HCT116 (cell line): ENCODE results near the gene CIRBP.

ENCODE experiments used
- EZH2 ChIP-seq: fragments of 200-600 bp; sonication (generic); IDR thresholded peaks from 2 replicates; pipeline ENCODE4 v1.6.1; 2017; ENCODE audit warnings: antibody characterized with exemption, mixed run types
- POLR2A ChIP-seq: IDR thresholded peaks from 2 replicates; pipeline ENCODE4 v1.7.0; 2011; ENCODE audit warnings: borderline replicate concordance; ENCODE audit not compliant: insufficient read depth, insufficient read length; ENCODE audit errors: extremely low read depth
- POLR2AphosphoS5 ChIP-seq: IDR thresholded peaks from 2 replicates; pipeline ENCODE4 v1.6.1; 2011; ENCODE audit warnings: mild to moderate bottlenecking, low read depth, low read length, moderate library complexity
- SP1 ChIP-seq: IDR thresholded peaks from 2 replicates; pipeline ENCODE4 v1.6.1; 2012; ENCODE audit warnings: low read depth
- TF ChIP-seq, protein P1 (sequence below), 3 experiments: fragments of 200-600 bp in 1 of 3; sonication (generic) in 1 of 3; IDR thresholded peaks in 2 of 3; conservative IDR thresholded peaks in 1 of 3; 2 replicates each; pipeline ENCODE4 v1.5.1; 2012 to 2017; ENCODE audit warnings: low read depth in 2 of 3, low read length in 2 of 3, antibody characterized with exemption in 1 of 3, borderline replicate concordance in 1 of 3, control low read depth in 1 of 3, mild to moderate bottlenecking in 1 of 3, mixed read lengths in 1 of 3, mixed run types in 1 of 3, moderate library complexity in 1 of 3; ENCODE audit not compliant: insufficient read depth in 1 of 3

- TF ChIP-seq, protein P1, sequence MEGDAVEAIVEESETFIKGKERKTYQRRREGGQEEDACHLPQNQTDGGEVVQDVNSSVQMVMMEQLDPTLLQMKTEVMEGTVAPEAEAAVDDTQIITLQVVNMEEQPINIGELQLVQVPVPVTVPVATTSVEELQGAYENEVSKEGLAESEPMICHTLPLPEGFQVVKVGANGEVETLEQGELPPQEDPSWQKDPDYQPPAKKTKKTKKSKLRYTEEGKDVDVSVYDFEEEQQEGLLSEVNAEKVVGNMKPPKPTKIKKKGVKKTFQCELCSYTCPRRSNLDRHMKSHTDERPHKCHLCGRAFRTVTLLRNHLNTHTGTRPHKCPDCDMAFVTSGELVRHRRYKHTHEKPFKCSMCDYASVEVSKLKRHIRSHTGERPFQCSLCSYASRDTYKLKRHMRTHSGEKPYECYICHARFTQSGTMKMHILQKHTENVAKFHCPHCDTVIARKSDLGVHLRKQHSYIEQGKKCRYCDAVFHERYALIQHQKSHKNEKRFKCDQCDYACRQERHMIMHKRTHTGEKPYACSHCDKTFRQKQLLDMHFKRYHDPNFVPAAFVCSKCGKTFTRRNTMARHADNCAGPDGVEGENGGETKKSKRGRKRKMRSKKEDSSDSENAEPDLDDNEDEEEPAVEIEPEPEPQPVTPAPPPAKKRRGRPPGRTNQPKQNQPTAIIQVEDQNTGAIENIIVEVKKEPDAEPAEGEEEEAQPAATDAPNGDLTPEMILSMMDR (IDR thresholded peaks at IDR 0.05 in 2 of 3, conservative IDR thresholded peaks at IDR 0.05 in 1 of 3; ENCODE audit: borderline replicate concordance in 1 of 3, insufficient read depth in 1 of 3, low read depth in 2 of 3, low read length in 2 of 3), result peak in 1 of 3 experiments; percentile 36; a peak in 3 of 6 replicates
- TF ChIP-seq POLR2A (no peak), EZH2 (no peak), SP1 (no peak), POLR2AphosphoS5 (no peak)
These were observed 46.7 kb upstream of the CIRBP start for GRCh38 chr19:1222394-1222793.
